ENCODE results near the gene CARMIL3.
A peak's percentile ranks its signal among the peaks of the same experiment; 100 is the strongest.
"Not testable (repeated sequence)": the region's sequence is repeated elsewhere in the genome, so short reads cannot be mapped to it uniquely, and the experiment has no call there.

Gene CARMIL3

DNA sequence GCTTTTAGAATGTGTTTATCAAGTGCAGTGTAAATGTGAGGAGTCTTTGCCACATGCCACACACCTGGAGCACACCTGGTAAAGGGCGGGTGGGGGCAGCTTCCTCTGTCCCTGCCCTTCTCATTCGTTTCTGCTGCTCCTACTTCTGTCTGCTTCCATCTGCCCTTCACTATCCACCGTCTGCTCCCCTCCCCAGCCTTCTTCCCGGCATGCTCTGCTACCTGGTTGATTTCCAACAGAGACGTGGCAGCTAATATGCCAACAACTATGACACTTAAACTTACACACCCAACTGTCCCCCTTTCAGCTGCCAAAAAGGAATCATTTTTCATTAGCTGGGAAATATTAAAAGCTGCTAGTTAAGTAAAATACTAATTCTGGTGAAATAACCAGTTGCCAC lies 9.1 kb upstream of the CARMIL3 start:
- no peak for DNase-seq

DNA sequence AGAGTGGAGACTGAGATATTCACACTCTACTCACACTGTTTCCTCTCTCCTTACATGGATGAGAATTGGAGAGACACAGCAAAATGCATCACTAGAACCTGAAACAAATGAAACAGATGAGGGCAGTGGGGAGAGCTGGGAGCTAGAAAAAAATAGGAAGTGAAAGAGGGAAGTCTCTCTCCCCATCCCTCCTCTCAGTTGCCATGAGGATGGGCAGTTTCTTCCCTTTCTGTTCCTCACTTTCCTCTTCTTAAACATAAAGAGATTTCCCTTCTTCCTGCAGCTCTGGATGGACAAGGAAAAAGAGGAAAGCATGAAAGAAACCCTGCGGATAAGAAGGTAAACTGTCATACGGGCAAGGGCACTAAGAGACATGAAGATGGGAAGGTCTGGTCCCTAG lies 2.8 kb upstream of the CARMIL3 start:
- DNase-seq: not testable (repeated sequence)

DNA sequence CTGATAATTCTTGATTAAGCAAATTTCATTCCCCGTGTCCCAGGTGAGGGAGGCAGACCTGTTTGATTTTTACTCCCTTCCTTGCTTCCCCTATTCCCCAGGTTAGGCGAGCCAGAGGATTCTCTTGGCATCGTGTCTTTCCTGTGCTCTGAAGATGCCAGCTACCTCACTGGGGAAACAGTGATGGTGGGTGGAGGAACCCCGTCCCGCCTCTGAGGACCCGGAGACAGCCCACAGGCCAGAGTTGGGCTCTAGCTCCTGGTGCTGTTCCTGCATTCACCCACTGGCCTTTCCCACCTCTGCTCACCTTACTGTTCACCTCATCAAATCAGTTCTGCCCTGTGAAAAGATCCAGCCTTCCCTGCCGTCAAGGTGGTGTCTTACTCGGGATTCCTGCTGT lies 1.1 kb upstream of the CARMIL3 start:
- not testable (repeated sequence) for DNase-seq

DNA sequence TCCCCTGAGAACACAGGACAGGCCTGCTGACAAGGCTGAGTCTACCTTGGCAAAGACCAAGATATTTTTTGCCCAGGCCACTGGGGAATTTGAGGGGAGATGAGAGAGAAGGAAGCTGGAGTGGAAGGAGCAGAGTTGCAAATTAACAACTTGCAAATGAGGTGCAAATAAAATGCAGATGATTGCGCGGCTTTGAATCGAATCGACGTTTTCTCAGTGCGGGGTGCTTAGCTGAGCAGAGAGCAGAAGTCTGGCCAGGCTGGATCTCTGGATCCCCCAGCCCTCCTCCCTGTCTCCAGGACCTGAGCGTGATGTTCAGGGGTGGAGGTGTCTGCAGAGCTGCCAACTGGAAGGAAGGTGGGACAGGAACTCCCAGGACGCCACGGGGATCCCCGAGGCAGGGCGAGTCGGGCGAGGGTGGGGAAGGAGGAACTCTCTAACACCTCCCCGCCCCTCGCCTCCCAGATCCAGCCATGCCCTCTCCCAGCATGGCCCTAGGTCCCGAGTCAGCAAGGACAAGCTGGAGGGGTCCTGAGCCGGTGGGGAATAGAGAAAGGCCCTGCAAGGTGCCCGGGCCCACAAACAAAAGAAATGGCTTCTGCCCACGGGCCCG lies 527 bp upstream of the CARMIL3 start:
- DNase-seq: no peak

- no peak for DNase-seq
Observed at GRCh38 chr14:24052656-24053547, 1.1 kb downstream of the CARMIL3 start.

DNA sequence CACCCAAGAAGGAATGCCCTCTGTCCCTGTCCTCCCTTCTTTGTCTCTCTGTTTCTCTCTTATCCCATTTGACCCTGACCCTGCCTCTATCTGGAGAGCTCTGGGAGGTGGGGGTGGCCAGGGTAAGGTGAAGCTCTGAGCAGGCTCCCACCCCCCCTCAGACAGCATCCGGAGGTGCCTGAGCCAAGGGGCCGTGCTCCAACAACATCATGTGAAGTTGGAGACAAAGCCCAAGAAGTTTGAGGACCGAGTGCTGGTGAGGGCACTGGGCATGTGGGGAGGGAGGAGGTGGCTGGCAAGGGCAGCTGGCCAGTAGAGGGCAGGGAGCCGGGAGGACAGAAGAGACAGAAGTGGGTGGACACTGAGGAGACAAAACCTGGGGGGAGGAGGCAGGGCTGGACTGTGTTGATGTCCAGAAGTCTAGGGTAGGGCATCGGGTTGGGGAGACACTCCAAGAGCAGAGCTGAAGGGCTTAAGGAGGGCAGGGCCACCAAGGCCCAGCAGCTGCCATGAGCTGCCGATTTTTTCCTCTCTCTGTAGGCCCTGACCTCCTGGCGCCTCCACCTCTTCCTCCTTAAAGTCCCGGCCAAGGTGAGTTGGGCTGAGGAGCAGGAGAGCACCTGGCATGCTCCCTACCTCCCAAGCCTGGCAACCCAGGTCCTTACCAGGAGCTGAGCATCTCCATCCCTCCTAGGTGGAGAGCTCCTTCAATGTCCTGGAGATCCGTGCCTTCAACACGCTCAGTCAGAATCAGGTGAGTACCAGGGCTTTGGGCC lies 1.9 kb downstream of the CARMIL3 start:
- no peak for DNase-seq

DNA sequence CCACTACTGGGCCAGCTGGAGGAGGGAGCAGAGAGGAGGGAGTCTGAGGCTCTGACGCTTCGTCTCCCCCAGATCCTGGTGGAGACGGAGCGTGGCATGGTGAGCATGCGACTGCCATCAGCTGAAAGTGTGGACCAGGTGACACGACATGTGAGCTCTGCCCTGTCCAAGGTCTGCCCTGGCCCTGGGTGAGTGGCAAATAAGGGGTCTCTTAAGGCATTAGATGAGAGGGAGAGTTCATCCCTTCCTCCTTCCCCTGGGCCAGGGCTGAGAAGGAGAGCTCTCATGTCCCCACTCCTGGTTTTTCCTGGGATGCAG lies 2.5 kb downstream of the CARMIL3 start:
- DNase-seq: no peak

- no peak for DNase-seq
Observed at GRCh38 chr14:24054646-24055045, 2.8 kb downstream of the CARMIL3 start.

DNA sequence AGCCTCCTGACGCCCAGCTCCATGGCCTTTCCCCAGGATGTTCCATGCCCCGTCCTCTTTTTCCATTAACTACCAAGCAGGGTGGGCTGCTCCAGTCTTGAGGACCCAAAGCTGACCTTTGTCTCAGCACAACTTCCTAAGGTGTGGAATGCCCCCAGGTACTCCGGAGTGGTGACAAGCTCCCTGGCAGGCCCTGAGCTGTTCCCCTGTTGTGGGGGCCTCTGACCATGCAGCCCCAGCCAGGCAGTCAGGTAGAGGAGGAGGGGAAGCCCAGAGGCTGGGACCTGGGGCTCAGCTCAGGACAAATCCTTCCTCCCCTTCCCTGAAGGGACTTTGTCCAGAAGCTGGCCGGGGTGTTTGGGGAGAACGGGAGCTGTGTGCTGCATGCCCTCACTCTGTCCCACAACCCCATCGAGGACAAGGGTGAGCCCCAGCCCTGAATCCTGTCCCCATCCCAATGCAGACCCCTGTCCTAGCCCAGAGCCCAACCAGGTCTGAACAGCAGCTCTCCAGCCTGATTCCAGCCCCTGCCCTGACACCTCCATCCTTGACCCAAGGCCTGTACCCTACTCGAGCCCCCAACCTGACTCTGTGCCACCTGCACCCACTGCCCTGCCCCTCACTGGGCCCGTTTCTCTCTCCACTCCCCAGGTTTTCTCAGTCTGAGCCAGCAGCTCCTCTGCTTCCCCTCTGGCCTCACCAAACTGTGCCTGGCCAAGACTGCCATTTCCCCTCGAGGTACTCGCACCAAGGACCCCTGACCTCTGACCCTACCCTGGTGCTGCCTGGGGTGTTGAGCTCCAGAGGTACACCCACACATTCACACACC lies 4.4 kb downstream of the CARMIL3 start:
- no peak for DNase-seq

- DNase-seq: no peak
Observed at GRCh38 chr14:24056800-24057184, 5.0 kb downstream of the CARMIL3 start.

- DNase-seq: no peak
Observed at GRCh38 chr14:24057271-24057670, 5.5 kb downstream of the CARMIL3 start.

GRCh38 chr14:24057867-24058259 lies 6.1 kb downstream of the CARMIL3 start:
- no peak for DNase-seq

GRCh38 chr14:24058260-24058950 lies 6.6 kb downstream of the CARMIL3 start:
- peak in 2 of 3 experiments; percentile 56 to 89 for DNase-seq

DNA sequence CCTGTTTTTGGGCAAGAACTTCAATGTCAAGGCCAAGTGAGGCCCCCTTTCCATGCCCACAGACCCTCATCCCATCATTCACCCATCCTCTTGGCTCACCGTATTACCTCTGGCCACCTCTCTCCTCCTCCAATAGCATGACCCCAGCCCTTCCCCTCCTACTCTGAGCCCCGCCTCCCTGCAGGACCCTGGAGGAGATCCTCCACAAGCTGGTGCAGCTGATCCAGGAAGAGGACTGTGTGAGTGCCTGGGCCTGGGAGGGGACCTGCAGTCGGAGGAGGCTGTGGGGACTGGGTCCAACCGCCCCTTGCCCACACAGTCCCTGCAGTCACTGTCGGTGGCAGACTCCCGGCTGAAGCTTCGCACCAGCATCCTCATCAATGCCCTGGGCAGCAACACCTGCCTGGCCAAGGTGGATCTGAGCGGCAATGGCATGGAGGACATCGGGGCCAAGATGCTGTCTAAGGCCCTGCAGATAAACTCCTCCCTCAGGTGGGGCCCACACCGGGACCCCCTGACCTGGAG lies 7.2 kb downstream of the CARMIL3 start:
- DNase-seq: peak in 1 of 3 experiments; percentile 36

DNA sequence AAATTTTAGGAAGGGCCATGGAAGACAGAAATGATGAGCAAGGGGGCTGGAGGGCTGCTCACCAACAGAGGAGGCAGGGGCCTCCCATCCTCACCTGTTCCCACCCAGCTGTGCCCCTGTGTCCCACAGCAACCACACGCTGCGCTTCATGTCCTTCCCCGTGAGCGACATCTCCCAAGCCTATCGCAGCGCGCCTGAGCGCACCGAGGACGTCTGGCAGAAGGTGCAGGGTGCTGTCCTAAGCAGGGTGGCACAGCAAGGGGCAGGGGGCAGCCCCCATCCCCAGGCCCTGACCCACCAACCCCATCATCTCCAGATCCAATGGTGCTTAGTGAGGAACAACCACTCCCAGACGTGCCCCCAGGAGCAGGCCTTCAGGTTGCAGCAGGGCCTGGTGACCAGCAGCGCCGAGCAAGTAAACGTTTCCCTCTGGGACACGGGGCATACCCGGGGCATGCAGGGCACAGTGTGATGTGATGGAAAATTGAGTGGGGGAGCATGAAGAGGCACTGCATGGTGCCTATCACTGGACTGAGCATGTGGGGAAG lies 8.1 kb downstream of the CARMIL3 start:
- no peak for DNase-seq

- no peak for DNase-seq
Observed at GRCh38 chr14:24060443-24060842, 8.6 kb downstream of the CARMIL3 start.

DNA sequence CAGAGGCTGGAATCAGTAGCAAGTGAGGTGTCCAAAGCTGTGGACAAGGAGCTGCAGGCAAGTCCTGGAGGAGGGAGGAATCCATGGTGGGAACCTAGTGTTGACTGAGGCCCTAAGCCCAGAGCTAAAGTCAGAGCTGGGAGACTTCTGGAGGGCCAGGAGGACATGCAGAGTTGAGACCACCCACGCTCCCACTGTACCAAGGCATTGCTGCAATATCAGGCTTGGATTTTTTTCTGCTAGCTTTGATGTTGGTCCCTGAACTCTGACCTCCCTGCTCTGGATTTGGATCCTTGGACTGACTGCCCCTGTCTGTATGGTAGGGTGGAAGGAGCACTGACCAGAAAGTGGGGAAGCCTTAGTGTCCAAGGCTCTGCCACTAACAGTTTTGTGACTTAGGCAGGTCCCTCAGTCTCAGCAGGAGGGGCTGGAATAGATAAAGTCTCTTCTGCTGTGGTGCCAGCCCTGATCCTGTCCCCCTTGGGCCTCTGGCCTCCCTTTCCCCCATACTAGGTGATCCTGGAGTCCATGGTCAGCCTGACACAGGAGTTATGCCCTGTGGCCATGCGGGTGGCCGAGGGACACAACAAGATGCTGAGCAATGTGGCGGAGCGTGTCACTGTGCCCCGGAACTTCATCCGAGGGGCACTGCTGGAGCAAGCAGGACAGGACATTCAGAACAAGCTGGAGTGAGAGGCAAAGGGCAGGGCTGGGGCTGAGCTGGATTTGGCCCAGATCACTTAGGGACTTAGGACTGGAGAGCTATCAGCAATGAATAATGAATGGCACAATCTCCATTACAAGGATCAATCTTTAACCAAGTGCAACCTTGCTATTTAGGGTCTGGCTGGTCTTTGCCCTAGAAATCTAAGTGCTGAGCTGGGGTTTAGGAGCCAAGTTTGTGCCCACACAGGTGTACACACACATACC lies 9.4 kb downstream of the CARMIL3 start:
- no peak for DNase-seq

- no peak for DNase-seq
Observed at GRCh38 chr14:24062216-24062980, 10.6 kb downstream of the CARMIL3 start.

DNA sequence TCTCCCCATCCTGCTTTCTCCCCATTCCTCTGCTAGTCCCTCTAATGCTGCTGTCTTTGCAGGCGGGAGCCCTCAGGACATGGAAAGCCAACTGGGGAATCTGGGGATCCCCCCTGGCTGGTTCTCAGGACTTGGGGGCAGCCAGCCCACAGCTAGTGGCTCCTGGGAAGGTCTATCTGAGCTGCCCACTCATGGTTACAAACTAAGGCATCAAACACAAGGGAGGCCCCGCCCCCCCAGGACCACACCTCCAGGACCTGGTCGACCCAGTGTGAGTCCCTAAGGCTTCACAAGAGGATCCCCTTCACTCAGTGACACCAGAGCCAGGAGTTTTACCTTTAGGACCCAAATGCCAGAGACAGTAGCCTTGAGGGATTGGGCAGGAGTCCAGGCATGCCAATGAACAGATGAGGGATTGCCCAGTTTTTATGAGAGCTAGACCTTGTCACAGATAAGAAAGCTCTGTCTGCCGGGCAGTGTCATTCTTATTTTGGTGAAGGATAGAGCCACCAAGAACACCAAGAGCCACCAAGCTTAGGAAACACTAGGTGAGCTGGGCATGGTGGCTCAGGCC lies 11.5 kb downstream of the CARMIL3 start:
- DNase-seq: no peak

Measured in NCI-H1417 (cell line).